HL-60 (cell line): ENCODE measurements around the gene RNF128.

ENCODE experiments used
- DNase-seq, 2 experiments: peaks; one replicate each; pipeline ENCODE4 v3.0.0-alpha.2; 2010 to 2020; ENCODE audit warnings: low read depth in 1 of 2, low spot score in 1 of 2
- H3K27ac ChIP-seq: fragments of 250-450 bp; sonication (Bioruptor Pico); replicated peaks from 2 replicates; pipeline ENCODE4 v1.5.1; 2020; ENCODE audit warnings: mild to moderate bottlenecking, moderate library complexity
- H3K27me3 ChIP-seq: fragments of 250-450 bp; sonication (Bioruptor Pico); 2 replicates; pipeline ENCODE4 v1.5.1; 2021; ENCODE audit warnings: mild to moderate bottlenecking, moderate library complexity; ENCODE audit not compliant: insufficient read depth, poor library complexity, severe bottlenecking
- H3K4me3 ChIP-seq: replicated peaks from 2 replicates; pipeline ENCODE4 v1.5.1; 2011; ENCODE audit warnings: mild to moderate bottlenecking, control low read depth, low read length; ENCODE audit not compliant: insufficient read depth
- GABPA ChIP-seq: IDR thresholded peaks from 2 replicates; pipeline ENCODE4 v1.6.1; 2012; ENCODE audit warnings: low read depth
- POLR2AphosphoS5 ChIP-seq: IDR thresholded peaks from 2 replicates; pipeline ENCODE4 v1.6.1; 2012; ENCODE audit warnings: low read depth
- SPI1 ChIP-seq: IDR thresholded peaks from 2 replicates; pipeline ENCODE4 v1.6.1; 2012; ENCODE audit warnings: low read depth, mild to moderate bottlenecking, borderline replicate concordance
- TF ChIP-seq, protein P1 (sequence below): IDR thresholded peaks from 2 replicates; pipeline ENCODE4 v1.6.1; 2012; ENCODE audit warnings: low read depth; ENCODE audit not compliant: insufficient replicate concordance
- TF ChIP-seq, protein P2 (sequence below): IDR thresholded peaks from one replicate; pipeline ENCODE4 v1.5.1; 2011; ENCODE audit warnings: low read length, control low read depth, inconsistent platforms; ENCODE audit not compliant: insufficient read depth

RNF128 gene

DNA sequence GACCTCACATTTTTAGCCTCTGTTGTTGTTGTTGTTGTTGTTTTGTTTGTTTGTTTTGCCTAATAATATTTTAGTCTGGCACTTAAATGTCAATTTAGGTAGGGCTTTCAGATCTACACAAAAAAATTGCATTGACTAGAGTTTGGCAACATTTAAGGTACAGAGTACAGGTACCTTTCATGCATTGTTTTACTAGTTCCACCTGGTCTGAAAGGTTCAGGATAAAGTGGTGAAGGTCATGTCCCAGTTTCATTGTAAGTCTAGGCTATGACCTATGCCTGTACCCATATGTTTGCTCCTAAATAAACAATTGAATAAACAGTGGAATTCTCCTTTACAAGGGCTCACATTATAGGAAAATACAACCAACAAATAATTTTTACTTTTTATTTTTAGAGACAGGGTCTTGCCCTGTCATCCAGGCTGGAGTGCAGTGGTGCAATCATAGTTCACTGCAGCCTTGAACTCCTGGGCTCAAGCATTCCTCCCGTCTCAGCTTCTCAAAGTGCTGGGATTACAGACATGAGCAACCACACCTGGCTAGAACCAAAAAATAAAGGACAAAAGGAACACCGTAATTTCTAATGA is 13.8 kb downstream of the RNF128 start:
- no peak for DNase-seq
- Histone ChIP-seq H3K27ac (no peak overlapping the region), H3K27me3 (no peaks in the 10 kb centered on the region), H3K4me3 (no peak overlapping the region)
- TF ChIP-seq, protein P1, sequence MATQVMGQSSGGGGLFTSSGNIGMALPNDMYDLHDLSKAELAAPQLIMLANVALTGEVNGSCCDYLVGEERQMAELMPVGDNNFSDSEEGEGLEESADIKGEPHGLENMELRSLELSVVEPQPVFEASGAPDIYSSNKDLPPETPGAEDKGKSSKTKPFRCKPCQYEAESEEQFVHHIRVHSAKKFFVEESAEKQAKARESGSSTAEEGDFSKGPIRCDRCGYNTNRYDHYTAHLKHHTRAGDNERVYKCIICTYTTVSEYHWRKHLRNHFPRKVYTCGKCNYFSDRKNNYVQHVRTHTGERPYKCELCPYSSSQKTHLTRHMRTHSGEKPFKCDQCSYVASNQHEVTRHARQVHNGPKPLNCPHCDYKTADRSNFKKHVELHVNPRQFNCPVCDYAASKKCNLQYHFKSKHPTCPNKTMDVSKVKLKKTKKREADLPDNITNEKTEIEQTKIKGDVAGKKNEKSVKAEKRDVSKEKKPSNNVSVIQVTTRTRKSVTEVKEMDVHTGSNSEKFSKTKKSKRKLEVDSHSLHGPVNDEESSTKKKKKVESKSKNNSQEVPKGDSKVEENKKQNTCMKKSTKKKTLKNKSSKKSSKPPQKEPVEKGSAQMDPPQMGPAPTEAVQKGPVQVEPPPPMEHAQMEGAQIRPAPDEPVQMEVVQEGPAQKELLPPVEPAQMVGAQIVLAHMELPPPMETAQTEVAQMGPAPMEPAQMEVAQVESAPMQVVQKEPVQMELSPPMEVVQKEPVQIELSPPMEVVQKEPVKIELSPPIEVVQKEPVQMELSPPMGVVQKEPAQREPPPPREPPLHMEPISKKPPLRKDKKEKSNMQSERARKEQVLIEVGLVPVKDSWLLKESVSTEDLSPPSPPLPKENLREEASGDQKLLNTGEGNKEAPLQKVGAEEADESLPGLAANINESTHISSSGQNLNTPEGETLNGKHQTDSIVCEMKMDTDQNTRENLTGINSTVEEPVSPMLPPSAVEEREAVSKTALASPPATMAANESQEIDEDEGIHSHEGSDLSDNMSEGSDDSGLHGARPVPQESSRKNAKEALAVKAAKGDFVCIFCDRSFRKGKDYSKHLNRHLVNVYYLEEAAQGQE = no peak
- TF ChIP-seq, protein P2, sequence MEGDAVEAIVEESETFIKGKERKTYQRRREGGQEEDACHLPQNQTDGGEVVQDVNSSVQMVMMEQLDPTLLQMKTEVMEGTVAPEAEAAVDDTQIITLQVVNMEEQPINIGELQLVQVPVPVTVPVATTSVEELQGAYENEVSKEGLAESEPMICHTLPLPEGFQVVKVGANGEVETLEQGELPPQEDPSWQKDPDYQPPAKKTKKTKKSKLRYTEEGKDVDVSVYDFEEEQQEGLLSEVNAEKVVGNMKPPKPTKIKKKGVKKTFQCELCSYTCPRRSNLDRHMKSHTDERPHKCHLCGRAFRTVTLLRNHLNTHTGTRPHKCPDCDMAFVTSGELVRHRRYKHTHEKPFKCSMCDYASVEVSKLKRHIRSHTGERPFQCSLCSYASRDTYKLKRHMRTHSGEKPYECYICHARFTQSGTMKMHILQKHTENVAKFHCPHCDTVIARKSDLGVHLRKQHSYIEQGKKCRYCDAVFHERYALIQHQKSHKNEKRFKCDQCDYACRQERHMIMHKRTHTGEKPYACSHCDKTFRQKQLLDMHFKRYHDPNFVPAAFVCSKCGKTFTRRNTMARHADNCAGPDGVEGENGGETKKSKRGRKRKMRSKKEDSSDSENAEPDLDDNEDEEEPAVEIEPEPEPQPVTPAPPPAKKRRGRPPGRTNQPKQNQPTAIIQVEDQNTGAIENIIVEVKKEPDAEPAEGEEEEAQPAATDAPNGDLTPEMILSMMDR = no peak
- no peak for TF ChIP-seq GABPA
- no peak for TF ChIP-seq SPI1
- no peak for TF ChIP-seq POLR2AphosphoS5

GRCh38 chrX:106742193-106742592 is 15.7 kb downstream of the RNF128 start:
- no peak for DNase-seq
- TF ChIP-seq, protein P2 = no peak
- TF ChIP-seq, protein P1 = no peak
- TF ChIP-seq GABPA = no peak
- no peak for TF ChIP-seq POLR2AphosphoS5
- TF ChIP-seq SPI1 = no peak

DNA sequence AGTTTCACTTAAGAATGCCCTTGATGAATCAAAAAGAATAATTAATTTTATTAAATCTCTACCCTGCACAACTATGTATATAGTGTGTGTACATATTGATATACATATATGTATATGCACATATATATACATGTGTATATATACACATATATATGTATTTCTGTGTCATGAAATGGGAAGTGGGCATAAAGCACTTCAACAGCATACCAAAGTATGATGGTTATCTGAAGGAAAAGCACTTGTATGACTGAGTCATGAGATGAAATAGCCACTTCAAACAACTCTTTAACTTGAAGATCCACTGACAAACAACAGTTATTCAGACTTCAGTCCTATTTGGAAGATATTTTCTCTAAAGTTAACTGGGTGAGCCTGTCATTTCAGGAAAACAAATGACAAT is 16.3 kb downstream of the RNF128 start:
- TF ChIP-seq, protein P2 = no peak
- TF ChIP-seq POLR2AphosphoS5 (no peak), SPI1 (no peak)
- TF ChIP-seq, protein P1 = no peak
- no peak overlapping the region for H3K27ac ChIP-seq
- DNase-seq = no peak
- H3K4me3 ChIP-seq = no peak overlapping the region
- H3K27me3 ChIP-seq = no peaks in the 10 kb centered on the region

More at GRCh38 chrX:106742193-106742592, 15.7 kb downstream of the RNF128 start:
- H3K27ac ChIP-seq = no peak overlapping the region
- no peaks in the 10 kb centered on the region for H3K27me3 ChIP-seq
- H3K4me3 ChIP-seq = no peak overlapping the region
